HUDEP-2 (cell line): Measurements from ENCODE around the gene TIMM23.
"Not testable (repeated sequence)": the region's sequence is repeated elsewhere in the genome, so short reads cannot be mapped to it uniquely, and the experiment has no call there.

Experiments used
- DNase-seq, 76 experiments: peaks; one replicate each; lab custom pipeline; 2025; ENCODE audit not compliant: unreplicated experiment in 76 of 76; lab: John Stamatoyannopoulos, UW

The TIMM23 gene, protein sequence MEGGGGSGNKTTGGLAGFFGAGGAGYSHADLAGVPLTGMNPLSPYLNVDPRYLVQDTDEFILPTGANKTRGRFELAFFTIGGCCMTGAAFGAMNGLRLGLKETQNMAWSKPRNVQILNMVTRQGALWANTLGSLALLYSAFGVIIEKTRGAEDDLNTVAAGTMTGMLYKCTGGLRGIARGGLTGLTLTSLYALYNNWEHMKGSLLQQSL

GRCh38 chr10:45972106-45972812 is at the start of gene TIMM23:
Gene TIMM23, plus strand, starts transcription at chr10:45972489. Its CDS starts 136 bp downstream, at chr10:45972625.
- peak in 74 of 76 experiments; percentile 9 to 83 (median 66) for DNase-seq

DNA sequence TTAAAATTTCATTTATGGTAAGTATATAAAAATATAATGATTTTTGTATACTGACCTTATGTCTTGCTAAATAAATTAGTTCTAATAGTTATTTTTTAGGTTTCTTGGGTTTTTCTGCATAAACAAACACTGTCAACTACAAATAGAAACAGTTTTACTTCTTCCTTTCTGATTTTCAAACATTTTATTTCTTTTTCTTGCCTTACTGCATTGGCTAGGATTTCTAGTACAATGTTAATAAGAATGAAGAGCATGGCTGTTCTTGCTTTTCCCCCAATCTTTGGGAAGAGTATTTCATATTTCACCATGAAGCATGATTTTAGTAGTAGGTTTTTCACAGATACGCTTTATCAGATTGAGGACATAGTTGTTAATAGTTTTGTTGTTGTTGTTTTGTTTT is 45.5 kb upstream of the TIMM23 start:
- DNase-seq, result not testable (repeated sequence)

DNA sequence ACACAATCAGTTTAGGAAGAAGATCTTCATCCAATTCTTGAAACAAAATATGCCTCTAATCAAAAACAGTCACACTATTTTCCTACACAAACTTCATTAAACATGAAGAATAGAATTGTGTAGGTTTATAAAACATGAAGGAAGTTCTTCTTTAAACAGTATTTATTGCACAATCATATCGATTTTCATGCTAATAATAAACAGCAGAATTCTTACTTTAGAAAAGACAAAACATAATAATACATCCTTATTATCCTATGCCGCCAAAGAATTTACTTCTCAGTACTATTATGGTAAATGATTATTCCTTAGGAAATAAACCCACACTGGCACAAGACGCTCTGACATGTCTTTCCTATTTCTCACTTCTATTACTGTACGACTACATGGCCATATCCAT is 41.0 kb upstream of the TIMM23 start:
- not testable (repeated sequence) for DNase-seq

GRCh38 chr10:45934788-45935187 is 37.5 kb upstream of the TIMM23 start:
- not testable (repeated sequence) for DNase-seq

DNA sequence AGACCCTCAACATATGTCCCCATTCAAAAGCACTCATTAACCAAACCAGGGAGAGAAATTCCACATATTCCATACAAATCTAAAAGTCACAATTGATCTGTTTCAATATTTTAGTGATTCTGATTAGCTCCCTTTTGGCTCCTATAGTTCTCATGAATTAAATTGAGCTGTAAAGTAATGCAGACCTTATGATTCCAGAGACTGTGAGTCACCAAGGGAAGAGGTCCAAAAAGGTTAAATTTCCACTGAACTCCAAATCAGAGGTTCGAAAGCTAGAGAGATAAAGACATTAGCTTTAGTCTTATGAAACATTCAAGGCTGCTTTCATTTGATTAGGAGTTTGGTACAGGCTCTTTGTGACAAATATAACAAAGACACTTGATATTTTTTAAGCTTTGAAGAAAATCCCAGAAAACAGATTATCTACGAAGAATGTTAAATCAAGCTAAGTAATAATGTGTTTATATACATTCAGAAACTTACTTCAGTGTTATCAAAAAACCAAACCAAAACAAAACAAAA is 33.1 kb upstream of the TIMM23 start:
- DNase-seq, result not testable (repeated sequence)

DNA sequence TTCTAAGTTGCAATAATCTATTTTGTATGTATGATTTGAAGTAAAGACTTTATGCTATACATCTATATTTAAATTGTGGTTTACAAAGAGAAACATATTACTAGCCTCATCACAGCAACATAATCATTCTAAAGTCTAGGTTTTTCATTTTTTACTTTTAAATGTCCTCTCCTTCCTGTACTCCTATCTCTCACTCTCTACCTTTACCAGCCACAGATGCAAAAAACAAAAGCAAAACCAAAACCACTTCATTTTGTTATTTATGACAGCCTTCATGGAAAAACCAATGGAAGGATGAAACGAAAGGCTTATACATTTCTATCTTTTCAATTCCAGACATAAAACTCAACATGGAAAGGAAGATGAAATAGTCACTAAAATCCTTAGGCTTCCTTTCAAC is 31.1 kb upstream of the TIMM23 start:
- not testable (repeated sequence) for DNase-seq

DNA sequence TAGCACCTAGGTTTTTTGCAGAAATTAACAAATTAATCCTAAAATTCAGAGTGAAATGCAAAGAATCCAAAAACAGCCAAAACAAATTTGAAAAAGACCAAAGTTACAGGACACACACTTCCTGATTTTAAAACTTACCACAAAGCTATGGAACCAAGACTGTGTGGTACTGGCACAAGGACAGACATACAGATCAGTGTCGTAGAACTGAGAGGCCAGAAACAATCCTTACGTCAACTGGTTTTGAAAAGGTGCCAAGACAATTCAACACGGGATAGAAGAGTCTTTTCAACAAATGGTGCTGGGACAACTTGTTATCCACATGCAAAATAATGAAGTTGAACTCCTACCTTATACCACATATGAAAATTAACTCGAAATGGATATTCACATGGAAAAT is 26.8 kb upstream of the TIMM23 start:
- DNase-seq, result not testable (repeated sequence)

DNA sequence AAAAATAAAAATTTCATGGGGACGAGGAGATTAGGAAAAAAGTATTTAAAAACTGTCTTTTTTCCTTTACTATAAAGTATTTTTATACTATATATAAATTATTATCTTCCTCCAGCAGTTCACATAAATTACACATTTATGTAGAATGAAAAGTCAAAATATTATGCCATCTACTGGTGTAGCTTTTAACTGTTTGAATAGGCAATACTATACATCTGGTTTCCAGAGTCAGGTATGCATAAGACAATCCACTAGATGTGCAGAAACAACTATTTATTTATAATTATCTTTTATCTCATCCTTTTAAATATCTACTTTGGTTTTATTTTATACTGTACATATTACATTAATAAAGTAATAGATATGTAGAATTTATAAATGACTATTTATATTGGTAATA is 24.9 kb upstream of the TIMM23 start:
- DNase-seq, result not testable (repeated sequence)

DNA sequence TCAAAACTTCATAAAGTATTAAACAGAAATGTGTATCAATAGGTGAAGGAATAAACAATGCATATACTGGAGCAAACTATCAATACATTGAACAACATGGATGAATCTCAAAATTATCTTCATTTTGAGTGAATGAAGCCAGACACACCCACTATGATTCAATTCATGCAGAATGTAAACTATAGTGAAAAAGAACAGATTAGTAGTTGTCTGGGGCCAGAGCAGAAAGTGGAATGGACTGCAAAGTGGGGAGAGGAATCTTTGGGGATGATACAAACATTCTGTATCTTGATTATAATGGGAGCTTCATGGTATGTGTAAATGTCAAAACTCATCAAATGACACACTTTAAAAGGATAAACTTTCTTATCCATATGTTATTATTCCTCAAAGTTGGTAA is 23.5 kb upstream of the TIMM23 start:
- DNase-seq, result not testable (repeated sequence)

GRCh38 chr10:45954367-45954766 is 17.9 kb upstream of the TIMM23 start:
- DNase-seq, result not testable (repeated sequence)

DNA sequence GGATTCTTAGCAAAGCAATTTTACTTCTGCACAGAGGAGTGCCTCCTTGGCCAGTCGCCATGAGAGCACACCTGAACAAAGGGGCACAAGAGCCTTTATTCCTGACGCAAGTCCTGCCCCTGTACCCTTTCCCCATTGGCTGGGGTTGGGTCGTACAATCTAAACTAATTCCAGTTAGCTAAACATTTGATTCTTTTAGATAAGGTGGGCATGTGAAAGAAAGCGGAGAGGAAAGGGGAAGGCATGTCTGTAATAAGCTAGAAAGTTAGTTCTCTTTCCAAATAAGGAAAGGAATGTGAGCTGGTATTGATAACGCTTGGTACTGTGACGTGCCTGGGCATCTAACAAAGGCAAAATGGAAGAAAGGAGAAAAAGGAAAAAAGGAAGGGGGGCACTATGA is 15.7 kb upstream of the TIMM23 start:
- DNase-seq, result not testable (repeated sequence)

DNA sequence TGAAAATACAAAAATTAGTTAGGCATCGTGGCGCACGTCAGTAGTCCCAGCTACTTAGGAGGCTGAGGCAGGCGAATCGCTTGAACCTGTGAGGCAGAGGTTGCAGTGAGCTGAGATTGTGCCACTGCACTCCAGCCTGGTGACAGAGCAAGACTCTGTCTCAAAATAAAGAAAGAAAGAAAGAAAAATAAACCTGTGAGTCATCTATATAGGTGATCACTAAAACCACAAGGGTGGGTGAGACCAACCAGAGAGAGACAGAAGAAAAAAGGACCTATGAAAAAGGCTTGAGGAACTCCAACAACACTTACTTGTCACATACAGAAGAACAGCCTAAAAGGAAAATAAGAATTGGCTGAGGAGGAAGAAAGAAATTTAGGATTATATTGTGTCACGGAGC is 14.4 kb upstream of the TIMM23 start:
- not testable (repeated sequence) for DNase-seq

- DNase-seq, result not testable (repeated sequence)
These were observed 9.4 kb upstream of the TIMM23 start for GRCh38 chr10:45962686-45963452.

- DNase-seq, result not testable (repeated sequence)
These were observed 1.3 kb upstream of the TIMM23 start for GRCh38 chr10:45971019-45971418.

DNA sequence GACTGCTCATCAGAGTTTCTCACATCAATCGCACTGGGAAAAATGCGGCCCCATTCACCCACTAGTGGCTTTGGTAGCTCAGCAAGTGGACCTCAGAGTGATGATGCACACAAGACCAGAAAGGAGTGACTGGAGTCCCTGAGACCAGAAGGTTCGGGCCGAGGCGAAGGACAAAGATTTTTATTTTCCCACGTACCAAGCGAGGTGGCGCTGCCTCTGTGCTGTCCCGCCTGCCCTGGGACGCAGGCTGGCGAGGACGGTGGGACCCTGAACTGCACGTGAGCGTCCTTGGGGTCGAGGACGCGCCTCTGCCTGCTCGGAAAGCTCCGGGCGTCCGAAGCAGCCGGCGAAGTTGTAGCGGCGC is 565 bp upstream of the TIMM23 start:
- DNase-seq, result peak in 6 of 76 experiments; percentile 0 to 13 (median 7)

GRCh38 chr10:45972813-45973169 is 502 bp downstream of the TIMM23 start:
- not testable (repeated sequence) for DNase-seq

DNA sequence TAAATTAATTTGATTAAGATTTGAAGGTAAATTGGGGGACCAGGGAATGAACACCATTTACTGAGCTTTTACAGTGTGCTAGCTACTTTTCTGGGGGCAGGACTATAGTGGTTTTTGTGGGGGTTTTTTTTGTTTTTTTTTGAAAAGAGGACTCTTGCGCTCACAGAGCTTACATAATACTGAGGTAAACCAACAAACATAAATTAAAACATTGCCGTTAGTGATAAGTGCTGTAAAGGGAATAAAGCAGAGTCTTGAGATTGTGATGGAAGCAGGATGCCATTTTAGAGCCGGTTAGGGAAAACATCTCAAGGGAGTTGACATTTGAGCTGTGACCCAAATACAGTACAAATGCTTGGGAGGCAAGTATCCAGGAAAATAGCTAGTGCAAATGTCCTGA is 1.8 kb downstream of the TIMM23 start:
- DNase-seq, result not testable (repeated sequence)

- not testable (repeated sequence) for DNase-seq
These were observed 6.3 kb downstream of the TIMM23 start for GRCh38 chr10:45978554-45978953.

DNA sequence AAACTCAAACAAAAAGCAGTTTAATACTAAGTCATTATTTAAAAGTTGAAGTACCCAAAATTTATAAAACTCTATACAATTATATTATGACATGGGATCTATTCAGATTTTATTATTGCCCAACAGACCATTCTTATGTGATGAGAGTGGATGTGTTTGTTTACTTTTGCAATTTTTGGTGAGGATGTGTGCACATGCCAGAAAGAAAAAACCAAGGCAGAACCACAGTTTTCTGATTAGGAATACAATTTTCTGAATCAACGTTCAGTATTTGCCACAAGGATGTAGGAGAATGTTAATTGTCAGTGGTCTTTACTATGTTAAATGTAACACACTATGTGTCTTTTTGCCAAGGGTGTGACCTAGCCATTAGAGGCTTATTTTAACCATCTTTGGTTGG is 9.1 kb downstream of the TIMM23 start:
- not testable (repeated sequence) for DNase-seq

GRCh38 chr10:45983538-45984186 is 11.4 kb downstream of the TIMM23 start:
- peak in 54 of 76 experiments; percentile 5 to 71 (median 36) for DNase-seq

DNA sequence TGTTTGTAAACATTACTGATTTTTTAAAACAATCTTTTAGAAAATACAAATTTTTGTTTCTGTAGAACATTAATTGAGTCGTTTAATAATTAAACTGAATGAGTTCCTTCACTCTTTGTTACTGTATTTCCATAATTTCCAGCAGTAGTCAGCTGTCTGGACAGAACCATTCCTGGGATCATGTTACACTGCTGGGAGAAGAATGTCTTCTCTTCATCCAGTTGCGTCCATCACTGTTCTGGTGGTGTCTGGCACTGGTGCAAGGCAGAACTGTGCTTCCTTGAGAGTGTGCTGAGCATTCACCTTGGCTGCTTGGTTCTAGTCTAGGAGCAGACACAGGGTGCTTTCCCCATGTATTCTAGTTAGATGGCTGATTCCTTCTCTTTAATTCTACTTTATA is 12.2 kb downstream of the TIMM23 start:
- not testable (repeated sequence) for DNase-seq
